IMR-90 (cell line): Measurements from ENCODE around the gene EXOC4. TPM values are rescaled to one million over a fixed set of nuclear protein-coding genes. Genes with fewer than 3 reads are reported as not detected.

Experiments
- ATAC-seq: fragments of 200-7000 bp; cut with Tn5 transposase; 2 replicates; pipeline ENCODE4 v1.9.1; 2020; ENCODE audit warnings: low read depth, mild to moderate bottlenecking, moderate library complexity
- BruUV-seq: library from RNA; stranded (reverse); fragments of 400-500 nt; replicated peaks from 2 replicates; lab custom pipeline; 2021; lab: Mats Ljungman, UMichigan
- CTCF ChIA-PET: fragments of 300-600 bp; formaldehyde crosslinking; extraction: SDS; loops from one replicate; lab custom pipeline; 2021; ENCODE audit warnings: antibody characterized with exemption; lab: Yijun Ruan, JAX
- POLR2A ChIA-PET: fragments of 300-600 bp; sonication (Branson Sonifier 250); formaldehyde crosslinking; loops from one replicate; lab custom pipeline; 2022; ENCODE audit warnings: antibody characterized with exemption; ENCODE audit not compliant: unreplicated experiment; lab: Charles Lee
- DNase-seq: peaks from one replicate; pipeline ENCODE4 v3.0.0; 2013
- H2AFZ ChIP-seq: replicated peaks from 2 replicates; pipeline ENCODE3; 2013; ENCODE audit warnings: low read length, mild to moderate bottlenecking; ENCODE audit not compliant: poor library complexity
- H2AK5ac ChIP-seq: 2 replicates; pipeline ENCODE4 v1.6.1; 2013; ENCODE audit warnings: low read depth, low read length, inconsistent platforms
- H2AK9ac ChIP-seq: replicated peaks from 2 replicates; pipeline ENCODE3; 2013; ENCODE audit warnings: mild to moderate bottlenecking, low read depth, low read length, moderate library complexity; ENCODE audit not compliant: poor library complexity
- H2BK120ac ChIP-seq: 2 replicates; pipeline ENCODE4 v1.6.1; 2013; ENCODE audit warnings: low read depth, low read length, inconsistent platforms
- H2BK15ac ChIP-seq: 3 replicates; pipeline ENCODE4 v1.6.1; 2013; ENCODE audit warnings: low read depth, low read length, inconsistent platforms
- H2BK20ac ChIP-seq: 2 replicates; pipeline ENCODE4 v1.6.1; 2013; ENCODE audit warnings: low read depth, mild to moderate bottlenecking, inconsistent platforms, low read length, moderate library complexity
- H2BK5ac ChIP-seq: 2 replicates; pipeline ENCODE4 v1.6.1; 2013; ENCODE audit warnings: mild to moderate bottlenecking, low read depth, low read length, inconsistent platforms; ENCODE audit not compliant: poor library complexity, severe bottlenecking
- H3K14ac ChIP-seq: replicated peaks from 2 replicates; pipeline ENCODE4 v1.6.1; 2013; ENCODE audit warnings: low read depth, low read length, inconsistent platforms
- H3K18ac ChIP-seq: 2 replicates; pipeline ENCODE4 v1.6.1; 2013; ENCODE audit warnings: low read depth, low read length, control low read depth
- H3K23ac ChIP-seq: 2 replicates; pipeline ENCODE4 v1.6.1; 2013; ENCODE audit warnings: low read depth, low read length, inconsistent platforms
- H3K27ac ChIP-seq: 2 replicates; pipeline ENCODE4 v1.5.1; 2013; ENCODE audit warnings: mild to moderate bottlenecking, control low read depth, low read length; ENCODE audit not compliant: insufficient read depth
- H3K27me3 ChIP-seq: 2 replicates; pipeline ENCODE4 v1.6.1; 2013; ENCODE audit warnings: low read length; ENCODE audit not compliant: control insufficient read depth, insufficient read depth
- H3K36me3 ChIP-seq: 2 replicates; pipeline ENCODE4 v1.6.1; 2013; ENCODE audit warnings: low read length, mixed read lengths; ENCODE audit not compliant: control insufficient read depth, insufficient read depth
- H3K4ac ChIP-seq: 2 replicates; pipeline ENCODE4 v1.6.1; 2013; ENCODE audit warnings: low read depth, low read length, inconsistent platforms
- H3K4me1 ChIP-seq: 2 replicates; pipeline ENCODE4 v1.6.1; 2013; ENCODE audit warnings: low read length, mixed read lengths; ENCODE audit not compliant: control insufficient read depth, insufficient read depth
- H3K4me2 ChIP-seq: 2 replicates; pipeline ENCODE4 v1.6.1; 2013; ENCODE audit warnings: low read depth, mild to moderate bottlenecking, control low read depth, low read length, moderate library complexity
- H3K4me3 ChIP-seq: 2 replicates; pipeline ENCODE4 v1.5.1; 2013; ENCODE audit warnings: low read depth, mild to moderate bottlenecking, control low read depth, low read length, moderate library complexity; ENCODE audit not compliant: insufficient read depth
- H3K56ac ChIP-seq: 2 replicates; pipeline ENCODE4 v1.6.1; 2013; ENCODE audit warnings: low read length, inconsistent platforms; ENCODE audit not compliant: insufficient read depth; ENCODE audit errors: extremely low read depth
- H3K79me1 ChIP-seq, 2 experiments: 2 replicates each; pipeline ENCODE4 v1.6.1; 2013; ENCODE audit warnings: low read length in 2 of 2, inconsistent platforms in 1 of 2, low read depth in 1 of 2
- H3K9ac ChIP-seq: 2 replicates; pipeline ENCODE4 v1.6.1; 2013; ENCODE audit warnings: low read depth, low read length, control low read depth
- H3K9me1 ChIP-seq: 2 replicates; pipeline ENCODE4 v1.6.1; 2013; ENCODE audit warnings: low read length, inconsistent platforms; ENCODE audit not compliant: insufficient read depth
- H3K9me3 ChIP-seq: 2 replicates; pipeline ENCODE4 v1.6.1; 2013; ENCODE audit warnings: low read length; ENCODE audit not compliant: control insufficient read depth, insufficient read depth
- H4K20me1 ChIP-seq: 2 replicates; pipeline ENCODE4 v1.6.1; 2013; ENCODE audit warnings: low read length, inconsistent platforms; ENCODE audit not compliant: insufficient read depth
- H4K5ac ChIP-seq: 2 replicates; pipeline ENCODE4 v1.6.1; 2013; ENCODE audit warnings: mild to moderate bottlenecking, low read depth, low read length, control low read depth
- H4K8ac ChIP-seq, 2 experiments: 2 replicates each; pipeline ENCODE4 v1.6.1; 2013; ENCODE audit warnings: low read depth in 2 of 2, low read length in 2 of 2, control low read depth in 1 of 2, inconsistent platforms in 1 of 2
- H4K91ac ChIP-seq: 2 replicates; pipeline ENCODE4 v1.6.1; 2013; ENCODE audit warnings: low read depth, low read length, inconsistent platforms; ENCODE audit not compliant: insufficient read depth
- FOS ChIP-seq: fragments of 150-350 bp; IDR thresholded peaks from 2 replicates; pipeline ENCODE4 v1.6.1; 2016; ENCODE audit warnings: low read depth, low read length
- whole genome bisulfite sequencing, 2 experiments: methylation state at CpG; one replicate each; pipeline versions ENCODE4 v1.1.5 to v1.1.7; 2013; ENCODE audit warnings: missing lambda C conversion rate in 2 of 2; ENCODE audit not compliant: insufficient read length in 1 of 2; ENCODE audit errors: extremely low coverage in 2 of 2; 5-methylcytosine and 5-hydroxymethylcytosine counted together
- dilution Hi-C: fragments of 300-500 bp; cut with HindIII; formaldehyde crosslinking; loops from one replicate; pipeline ENCODE4 v1.14.3; 2018; ENCODE audit warnings: low sequenced_read_pairs; ENCODE audit not compliant: unreplicated experiment
- in situ Hi-C: fragments of 300-500 bp; cut with MboI; formaldehyde crosslinking; loops from 3 replicates; pipeline ENCODE4 v1.14.3; 2019; ENCODE audit warnings: low sequenced_read_pairs, inconsistent platforms, mixed read lengths
- intact Hi-C: fragments of 100-400 bp; cut with micrococcal nuclease; formaldehyde crosslinking; loops from 2 replicates; pipeline ENCODE4 v1.10.0; 2022
- polyA plus RNA-seq, 3 experiments: library from polyadenylated mRNA; depleted of rRNA; stranded (reverse); fragments of >200 nt; gene quantifications; 2 replicates each; pipeline ENCODE4 v1.2.3, GENCODE V29; 2012; ENCODE audit warnings: low replicate concordance in 1 of 3
- total RNA-seq: library from RNA; depleted of rRNA; stranded (reverse); fragments of >200 nt; gene quantifications from 2 replicates; pipeline ENCODE4 v1.2.3, GENCODE V29; 2012

Gene EXOC4
- total and polyA plus RNA-seq, 2 of the 4 experiments (the other 2 are of a cell fraction), result 25.4 to 94.6 TPM

- H3K18ac ChIP-seq, result no peak overlapping the region
- H4K20me1 ChIP-seq, result no peaks in the 10 kb centered on the region; the same call in 1 of the 2 replicates
- no TSS peak for BruUV-seq
- POLR2A ChIA-PET, result no interaction called here
- H3K9me1 ChIP-seq, result peaks cover under 1% of the 10 kb centered on the region; the same call in 1 of the 2 replicates
- TF ChIP-seq FOS, result no peak
- H2BK5ac ChIP-seq, result no peak overlapping the region
- CTCF ChIA-PET, result interaction anchor here (0.9 kb wide), 1 partner anchor 8 kb away, joined by 4 read pairs; no protein-coding TSS in a partner anchor
- no peak overlapping the region for H4K8ac ChIP-seq
- no peaks in the 10 kb centered on the region for H3K9me3 ChIP-seq
- H3K79me1 ChIP-seq, result no peaks in the 10 kb centered on the region; a peak in 1 of 4 replicates
- in situ Hi-C loops, result no loop called here
- no peak for ATAC-seq
- no peak overlapping the region for H3K4me2 ChIP-seq
- no peak overlapping the region for H3K56ac ChIP-seq
- H3K27me3 ChIP-seq, result no peaks in the 10 kb centered on the region
- no peak overlapping the region for H2AFZ ChIP-seq
- no peak overlapping the region for H2BK120ac ChIP-seq
- no peak overlapping the region for H2BK15ac ChIP-seq
- no peak overlapping the region for H3K4ac ChIP-seq
- H2BK20ac ChIP-seq, result no peak overlapping the region
- no peak overlapping the region for H3K23ac ChIP-seq
- dilution Hi-C loops, result no loop called here
- H3K27ac ChIP-seq, result no peak overlapping the region
- intact Hi-C loops, result loop anchor here (5.0 kb wide), 1 partner anchor 72 kb away; no protein-coding TSS in a partner anchor
- H3K14ac ChIP-seq, result no peak overlapping the region
- H4K91ac ChIP-seq, result no peak overlapping the region
- H4K5ac ChIP-seq, result no peak overlapping the region
- H3K4me3 ChIP-seq, result no peak overlapping the region
- H3K4me1 ChIP-seq, result peaks cover 2% of the 10 kb centered on the region
- H2AK9ac ChIP-seq, result no peak overlapping the region
- no peak overlapping the region for H2AK5ac ChIP-seq
- H3K9ac ChIP-seq, result no peak overlapping the region
- no peaks in the 10 kb centered on the region for H3K36me3 ChIP-seq
- no peak for DNase-seq
- no CpG with 5 or more reads among the region's 4 CpGs for WGBS, 2 experiments
Measured at GRCh38 chr7:133654547-133654946, 401.7 kb downstream of the EXOC4 start.
